ENCODE measurements around the gene ADGRL3. TPM values are rescaled to one million over a fixed set of nuclear protein-coding genes. Genes with fewer than 3 reads are reported as not detected.

Gene ADGRL3
- total RNA-seq, 4 donors from 2014 or later, result 6.1 to 26.0 (median 7.3) TPM

- ATAC-seq, result no peak
- H3K36me3 ChIP-seq, result no peaks in the 10 kb centered on the region
- no peak overlapping the region for H3K4me3 ChIP-seq
- no peaks in the 10 kb centered on the region for H3K9me3 ChIP-seq
- H3K27ac ChIP-seq, result no peak overlapping the region
- TF ChIP-seq POLR2A (IDR thresholded peaks at IDR 0.05), result no peak
- no peak for TF ChIP-seq POLR2AphosphoS5 (IDR thresholded peaks at IDR 0.05)
- no peaks in the 10 kb centered on the region for H3K4me1 ChIP-seq
- H3K27me3 ChIP-seq, result no peaks in the 10 kb centered on the region
- WGBS, 2 donors (ENCODE audit: low coverage in 1 of 2), result 92 to 98% methylated on average over 2 of the region's 2 CpGs
Observed at GRCh38 chr4:61734409-61734808, 534.3 kb downstream of the ADGRL3 start.

GRCh38 chr4:61739887-61740286 lies 539.8 kb downstream of the ADGRL3 start:
- ATAC-seq, result no peak
- Histone ChIP-seq H3K4me1 (peaks cover 0 to 14% (median 0%) of the 10 kb centered on the region in 3 donors), H3K27ac (no peak overlapping the region), H3K36me3 (no peaks in the 10 kb centered on the region), H3K27me3 (no peaks in the 10 kb centered on the region), H3K4me3 (no peak overlapping the region), H3K9me3 (peaks cover 0 to 8% (median 0%) of the 10 kb centered on the region in 3 donors)
- TF ChIP-seq POLR2AphosphoS5 (IDR thresholded peaks at IDR 0.05), result no peak
- TF ChIP-seq CTCF (IDR thresholded peaks at IDR 0.05), result no peak
- TF ChIP-seq EP300 (IDR thresholded peaks at IDR 0.05), result no peak
- TF ChIP-seq POLR2A (IDR thresholded peaks at IDR 0.05), result no peak

- Histone ChIP-seq H3K36me3 (no peaks in the 10 kb centered on the region), H3K27me3 (no peaks in the 10 kb centered on the region), H3K4me3 (no peak overlapping the region), H3K27ac (no peak overlapping the region), H3K4me1 (peaks cover 0 to 14% (median 0%) of the 10 kb centered on the region in 3 donors), H3K9me3 (peaks cover 0 to 8% (median 0%) of the 10 kb centered on the region in 3 donors)
- TF ChIP-seq POLR2AphosphoS5 (IDR thresholded peaks at IDR 0.05) (no peak), CTCF (IDR thresholded peaks at IDR 0.05) (no peak), EP300 (IDR thresholded peaks at IDR 0.05) (no peak), POLR2A (IDR thresholded peaks at IDR 0.05) (no peak)
- no peak for ATAC-seq
- WGBS, 2 donors (ENCODE audit: low coverage in 1 of 2), result 22 to 32% methylated on average over 3 to 4 of the region's 4 CpGs
Observed at GRCh38 chr4:61740886-61741285, 540.8 kb downstream of the ADGRL3 start.

GRCh38 chr4:61741327-61742096 lies 541.4 kb downstream of the ADGRL3 start:
- 13 to 22% methylated on average over 4 of the region's 4 CpGs for WGBS, 2 donors (ENCODE audit: low coverage in 1 of 2)
- ATAC-seq, result no peak
- H3K9me3 ChIP-seq, result peaks cover 0 to 8% (median 0%) of the 10 kb centered on the region in 3 donors
- H3K4me1 ChIP-seq, result peaks cover 0 to 14% (median 0%) of the 10 kb centered on the region in 3 donors
- H3K27me3 ChIP-seq, result no peaks in the 10 kb centered on the region
- no peak overlapping the region for H3K4me3 ChIP-seq
- TF ChIP-seq POLR2AphosphoS5 (IDR thresholded peaks at IDR 0.05) (no peak), POLR2A (IDR thresholded peaks at IDR 0.05) (no peak), EP300 (IDR thresholded peaks at IDR 0.05) (no peak), CTCF (IDR thresholded peaks at IDR 0.05) (peak in 1 of 4 experiments; percentile 15)
- no peak overlapping the region for H3K27ac ChIP-seq
- no peaks in the 10 kb centered on the region for H3K36me3 ChIP-seq

- H3K27me3 ChIP-seq, result no peaks in the 10 kb centered on the region
- no peak overlapping the region for H3K4me3 ChIP-seq
- ATAC-seq, result no peak
- H3K27ac ChIP-seq, result no peak overlapping the region
- TF ChIP-seq EP300 (IDR thresholded peaks at IDR 0.05) (no peak), POLR2AphosphoS5 (IDR thresholded peaks at IDR 0.05) (no peak), POLR2A (IDR thresholded peaks at IDR 0.05) (no peak), CTCF (IDR thresholded peaks at IDR 0.05) (no peak)
- 91 to 93% methylated on average over 5 of the region's 5 CpGs for WGBS, 2 donors (ENCODE audit: low coverage in 1 of 2)
- no peaks in the 10 kb centered on the region for H3K9me3 ChIP-seq
- H3K4me1 ChIP-seq, result no peaks in the 10 kb centered on the region
- H3K36me3 ChIP-seq, result no peaks in the 10 kb centered on the region
Observed at GRCh38 chr4:61750810-61751209, 550.7 kb downstream of the ADGRL3 start.
